ENCODE results near the gene CAND2. TPM values are rescaled to one million over a fixed set of nuclear protein-coding genes. Genes with fewer than 3 reads are reported as not detected.

CAND2 gene
- total RNA-seq, 1 donor from 2014 or later, result 14.0 TPM

DNA sequence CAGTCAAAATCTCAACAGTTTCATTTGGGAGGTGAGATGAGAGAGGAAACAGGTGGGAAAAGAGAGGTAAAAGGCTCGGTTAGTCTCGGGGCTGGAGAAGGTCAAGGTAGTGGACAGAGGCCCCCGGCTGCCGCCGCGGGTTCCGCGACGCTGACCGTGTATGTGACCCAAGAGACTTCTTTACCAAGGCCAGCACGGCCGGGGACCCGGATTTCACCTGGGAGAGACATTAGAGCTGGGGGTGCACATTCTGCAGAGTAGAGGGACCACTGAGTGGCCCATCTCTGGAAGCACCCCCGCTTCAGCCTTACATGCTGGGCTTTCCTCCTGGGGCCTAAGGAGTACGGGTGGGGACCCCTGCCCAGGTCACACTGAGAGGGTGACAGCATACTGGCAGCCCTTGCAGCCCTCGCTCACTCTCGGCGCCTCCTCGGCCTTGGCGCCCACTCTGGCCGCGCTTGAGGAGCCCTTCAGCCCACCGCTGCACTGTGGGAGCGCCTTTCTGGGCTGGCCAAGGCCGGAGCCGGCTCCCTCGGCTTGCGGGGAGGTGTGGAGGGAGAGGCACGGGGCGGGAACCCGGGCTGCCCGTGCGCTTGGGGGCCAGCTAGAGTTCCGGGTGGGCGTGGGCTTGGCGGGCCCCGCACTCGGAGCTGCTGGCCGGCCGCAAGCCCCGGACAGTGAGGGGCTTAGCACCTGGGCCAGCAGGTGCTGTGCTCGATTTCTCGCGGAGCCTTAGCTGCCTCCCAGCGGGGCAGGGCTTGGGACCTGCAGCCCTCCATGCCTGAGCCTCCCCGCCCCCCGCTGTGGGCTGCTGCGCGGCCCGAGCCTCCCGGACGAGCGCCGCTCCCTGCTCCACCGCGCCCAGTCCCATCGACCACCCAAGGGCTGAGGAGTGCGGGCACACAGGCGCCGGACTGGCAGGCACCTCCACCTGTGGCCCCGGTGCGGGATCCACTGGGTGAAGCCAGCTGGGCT, 86.1 kb downstream of the CAND2 start:
- DNase-seq (ENCODE audit: low spot score in 2 of 2, unreplicated experiment in 2 of 2), result no peak
- no peak overlapping the region for H3K4me3 Mint-ChIP-seq
- no peaks in the 10 kb centered on the region for H3K36me3 Mint-ChIP-seq
- H3K9me3 Mint-ChIP-seq, result no peaks in the 10 kb centered on the region
- peaks cover 18% of the 10 kb centered on the region for H3K4me1 Mint-ChIP-seq
- no peak overlapping the region for H3K27ac Mint-ChIP-seq
- peaks cover 15% of the 10 kb centered on the region for H3K27me3 Mint-ChIP-seq (ENCODE audit: low read depth)
- TF ChIP-seq, protein P1, sequence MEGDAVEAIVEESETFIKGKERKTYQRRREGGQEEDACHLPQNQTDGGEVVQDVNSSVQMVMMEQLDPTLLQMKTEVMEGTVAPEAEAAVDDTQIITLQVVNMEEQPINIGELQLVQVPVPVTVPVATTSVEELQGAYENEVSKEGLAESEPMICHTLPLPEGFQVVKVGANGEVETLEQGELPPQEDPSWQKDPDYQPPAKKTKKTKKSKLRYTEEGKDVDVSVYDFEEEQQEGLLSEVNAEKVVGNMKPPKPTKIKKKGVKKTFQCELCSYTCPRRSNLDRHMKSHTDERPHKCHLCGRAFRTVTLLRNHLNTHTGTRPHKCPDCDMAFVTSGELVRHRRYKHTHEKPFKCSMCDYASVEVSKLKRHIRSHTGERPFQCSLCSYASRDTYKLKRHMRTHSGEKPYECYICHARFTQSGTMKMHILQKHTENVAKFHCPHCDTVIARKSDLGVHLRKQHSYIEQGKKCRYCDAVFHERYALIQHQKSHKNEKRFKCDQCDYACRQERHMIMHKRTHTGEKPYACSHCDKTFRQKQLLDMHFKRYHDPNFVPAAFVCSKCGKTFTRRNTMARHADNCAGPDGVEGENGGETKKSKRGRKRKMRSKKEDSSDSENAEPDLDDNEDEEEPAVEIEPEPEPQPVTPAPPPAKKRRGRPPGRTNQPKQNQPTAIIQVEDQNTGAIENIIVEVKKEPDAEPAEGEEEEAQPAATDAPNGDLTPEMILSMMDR (IDR thresholded peaks at IDR 0.05; ENCODE audit: unreplicated experiment), result no peak

DNA sequence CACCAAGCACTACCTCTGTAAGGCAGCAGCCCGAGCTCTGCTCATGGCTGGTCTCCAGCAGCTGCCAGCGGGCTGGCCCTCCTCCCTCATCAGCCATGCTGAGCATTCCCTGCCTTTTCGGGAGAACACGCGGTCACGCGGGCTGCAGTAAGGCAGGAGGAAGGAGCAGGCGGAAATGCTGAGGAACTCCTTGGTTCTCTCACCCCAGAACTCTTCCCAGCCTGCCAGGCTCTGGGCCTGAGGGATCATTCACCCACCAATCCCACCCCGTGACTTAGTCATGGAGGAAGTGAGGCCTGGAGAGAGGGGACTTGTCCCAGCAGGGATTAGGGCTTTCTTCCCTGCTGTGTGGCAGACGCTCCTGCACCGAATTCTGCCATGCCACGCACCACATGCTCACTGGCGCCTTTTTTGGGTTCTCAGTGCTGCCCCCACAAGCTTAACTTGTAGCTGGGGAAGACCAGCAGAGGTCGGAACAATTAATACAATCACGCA, 87.8 kb downstream of the CAND2 start:
- Mint-ChIP-seq H3K4me1 (peaks cover 4% of the 10 kb centered on the region), H3K27ac (no peak overlapping the region), H3K4me3 (no peak overlapping the region), H3K9me3 (no peaks in the 10 kb centered on the region), H3K27me3 (ENCODE audit: low read depth) (peaks cover 28% of the 10 kb centered on the region), H3K36me3 (no peaks in the 10 kb centered on the region)
- TF ChIP-seq, protein P1 (IDR thresholded peaks at IDR 0.05; ENCODE audit: unreplicated experiment), result no peak
- no peak for DNase-seq (ENCODE audit: low spot score in 2 of 2, unreplicated experiment in 2 of 2)

Other genes starting within 250 kb of the CAND2 start
- gene MKRN2, start 239.6 kb upstream of the CAND2 start, total RNA-seq, result 34.2 to 36.4 TPM (median 34.7 TPM) in 3 replicates
- 108 to 116 TPM (median 111 TPM) in 3 replicates for gene RAF1, start 132.6 kb upstream of the CAND2 start, total RNA-seq
- 7.8 to 8.3 TPM (median 8.0 TPM) in 3 replicates for gene TMEM40, start 37.4 kb upstream of the CAND2 start, total RNA-seq
- 1,710 to 1,896 TPM (median 1,851 TPM) in 3 replicates for gene RPL32, start 44.9 kb downstream of the CAND2 start, total RNA-seq